Measurements from ENCODE around the gene TBCCD1.

Gene TBCCD1

GRCh38 chr3:186608624-186609215, 41.6 kb upstream of the TBCCD1 start:
- Histone ChIP-seq H3K27me3 (no peaks in the 10 kb centered on the region), H3K36me3 (no peaks in the 10 kb centered on the region), H3K9ac (no peak overlapping the region), H3K9me3 (no peaks in the 10 kb centered on the region), H3K4me1 (0 out of 2 replicates have a peak, but pooled peaks cover under 1% of the 10 kb centered on the region), H3K27ac (no peak overlapping the region), H3K4me2 (no peak overlapping the region), H4K20me1 (no peaks in the 10 kb centered on the region), H3K4me3 (no peak overlapping the region)
- no peak for TF ChIP-seq Cebpa-rat (IDR thresholded peaks at IDR 0.05)

DNA sequence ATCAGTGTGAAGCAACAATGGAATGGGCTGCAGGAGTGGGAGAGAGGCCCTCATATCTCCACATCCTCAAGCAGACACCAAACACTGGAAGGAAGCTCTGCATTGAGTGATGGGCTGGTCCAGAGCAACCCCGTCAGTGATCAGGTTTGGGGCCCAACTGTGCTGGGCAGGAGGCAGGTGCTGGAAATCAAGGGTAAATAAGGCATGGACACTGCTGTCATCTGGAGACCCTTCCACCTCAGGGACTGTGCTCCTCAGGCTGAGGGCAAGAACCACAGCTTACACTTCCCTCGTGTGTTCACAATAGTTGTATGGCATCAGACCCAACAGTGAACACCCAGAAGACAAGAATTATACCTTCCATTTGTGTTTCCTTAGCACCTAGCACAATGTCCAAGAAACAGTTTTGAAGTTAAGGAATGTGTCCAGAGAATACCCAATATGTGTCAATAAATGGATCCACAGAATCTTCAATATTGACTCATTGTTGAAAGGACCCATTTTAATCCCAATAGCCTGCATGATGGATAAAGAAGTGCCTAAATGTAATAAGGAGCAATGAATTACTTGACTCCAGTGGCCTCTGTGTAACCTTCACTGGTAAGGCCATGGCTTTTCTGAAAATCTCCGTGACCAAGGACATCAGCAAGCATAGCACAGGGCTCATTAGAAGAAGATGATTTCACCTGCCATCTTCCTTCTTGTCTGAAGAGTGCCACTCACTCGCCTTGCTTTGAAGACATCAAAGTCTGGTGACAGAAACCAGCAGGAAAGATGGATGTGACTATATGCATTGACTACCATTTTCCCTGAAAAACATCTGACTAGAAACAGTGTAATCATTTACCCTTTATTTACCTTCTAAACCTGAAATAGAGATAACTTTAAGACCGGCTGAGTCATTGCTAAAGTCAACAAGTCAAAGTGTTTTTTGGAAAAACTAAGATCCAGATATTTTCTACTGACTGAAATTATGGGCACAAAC, 38.7 kb upstream of the TBCCD1 start:
- no peaks in the 10 kb centered on the region for H3K4me1 ChIP-seq
- no peaks in the 10 kb centered on the region for H4K20me1 ChIP-seq
- H3K4me2 ChIP-seq: no peak overlapping the region
- no peak for TF ChIP-seq Cebpa-rat (IDR thresholded peaks at IDR 0.05)
- no peak overlapping the region for H3K9ac ChIP-seq
- H3K27me3 ChIP-seq: no peaks in the 10 kb centered on the region
- no peak overlapping the region for H3K4me3 ChIP-seq
- H3K27ac ChIP-seq: no peak overlapping the region
- no peaks in the 10 kb centered on the region for H3K9me3 ChIP-seq
- no peaks in the 10 kb centered on the region for H3K36me3 ChIP-seq

GRCh38 chr3:186605078-186605477, 37.9 kb upstream of the TBCCD1 start:
- H3K27me3 ChIP-seq: no peaks in the 10 kb centered on the region
- no peak overlapping the region for H3K4me3 ChIP-seq
- H3K27ac ChIP-seq: no peak overlapping the region
- no peaks in the 10 kb centered on the region for H3K9me3 ChIP-seq
- no peaks in the 10 kb centered on the region for H3K36me3 ChIP-seq
- no peak for TF ChIP-seq Cebpa-rat (IDR thresholded peaks at IDR 0.05)
- H3K9ac ChIP-seq: no peak overlapping the region
- H4K20me1 ChIP-seq: no peaks in the 10 kb centered on the region
- no peaks in the 10 kb centered on the region for H3K4me1 ChIP-seq
- no peak overlapping the region for H3K4me2 ChIP-seq

DNA sequence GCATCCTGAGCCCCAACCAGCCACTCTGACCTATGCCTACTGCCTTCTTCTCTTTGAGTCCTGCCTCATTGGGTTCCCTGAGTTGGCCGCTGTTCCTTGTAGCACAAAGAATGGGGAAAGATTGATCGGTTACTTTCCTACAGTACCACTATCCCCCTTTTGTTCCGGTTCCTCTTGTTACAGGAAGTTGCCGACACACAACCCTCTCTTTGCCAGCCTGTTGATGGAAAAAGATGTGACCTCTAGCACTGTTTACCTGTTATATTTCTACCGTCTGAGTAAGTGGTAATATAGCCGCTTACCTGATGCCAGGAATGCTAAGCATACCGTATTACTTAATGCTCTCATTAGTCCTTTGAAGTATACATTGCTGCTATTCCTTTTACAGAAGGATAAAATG, 36.0 kb upstream of the TBCCD1 start:
- Histone ChIP-seq H3K9me3 (no peaks in the 10 kb centered on the region), H3K4me2 (no peak overlapping the region), H3K9ac (no peak overlapping the region), H3K4me1 (no peaks in the 10 kb centered on the region), H3K27ac (no peak overlapping the region), H3K36me3 (no peaks in the 10 kb centered on the region), H4K20me1 (no peaks in the 10 kb centered on the region), H3K4me3 (no peak overlapping the region), H3K27me3 (no peaks in the 10 kb centered on the region)
- TF ChIP-seq Cebpa-rat (IDR thresholded peaks at IDR 0.05): no peak

- Histone ChIP-seq H4K20me1 (no peaks in the 10 kb centered on the region), H3K27me3 (no peaks in the 10 kb centered on the region), H3K27ac (no peak overlapping the region), H3K4me2 (no peak overlapping the region), H3K9me3 (no peaks in the 10 kb centered on the region), H3K36me3 (no peaks in the 10 kb centered on the region), H3K9ac (no peak overlapping the region), H3K4me3 (no peak overlapping the region), H3K4me1 (no peaks in the 10 kb centered on the region)
- no peak for TF ChIP-seq Cebpa-rat (IDR thresholded peaks at IDR 0.05)
Observed at GRCh38 chr3:186600896-186601295, 33.8 kb upstream of the TBCCD1 start.

DNA sequence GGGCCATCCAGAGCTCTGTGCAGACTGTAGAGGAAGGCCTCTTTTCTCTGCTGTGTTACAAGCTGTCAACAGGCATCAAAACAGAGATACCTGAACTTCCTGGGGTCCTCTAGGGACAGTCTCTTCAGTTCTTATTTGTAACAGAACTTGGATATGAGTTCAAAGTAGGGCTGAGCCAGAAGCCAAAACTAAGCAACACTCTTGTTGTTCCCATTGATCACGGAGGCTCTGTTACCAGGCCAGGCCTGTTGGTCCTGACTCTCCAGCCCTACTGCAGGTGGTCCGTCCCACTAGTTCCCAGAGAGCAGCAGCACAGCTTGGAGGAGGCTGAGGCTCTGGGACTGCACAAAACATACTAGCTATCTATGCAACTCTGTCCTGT, 32.6 kb upstream of the TBCCD1 start:
- no peak overlapping the region for H3K27ac ChIP-seq
- H3K36me3 ChIP-seq: no peaks in the 10 kb centered on the region
- no peak overlapping the region for H3K4me2 ChIP-seq
- no peaks in the 10 kb centered on the region for H4K20me1 ChIP-seq
- no peaks in the 10 kb centered on the region for H3K9me3 ChIP-seq
- H3K27me3 ChIP-seq: no peaks in the 10 kb centered on the region
- no peak overlapping the region for H3K4me3 ChIP-seq
- no peak overlapping the region for H3K9ac ChIP-seq
- no peak for TF ChIP-seq Cebpa-rat (IDR thresholded peaks at IDR 0.05)
- H3K4me1 ChIP-seq: no peaks in the 10 kb centered on the region

GRCh38 chr3:186599142-186599784, 32.1 kb upstream of the TBCCD1 start:
- H4K20me1 ChIP-seq: no peaks in the 10 kb centered on the region
- H3K9me3 ChIP-seq: no peaks in the 10 kb centered on the region
- H3K4me1 ChIP-seq: no peaks in the 10 kb centered on the region
- no peaks in the 10 kb centered on the region for H3K36me3 ChIP-seq
- no peaks in the 10 kb centered on the region for H3K27me3 ChIP-seq
- H3K27ac ChIP-seq: no peak overlapping the region
- H3K9ac ChIP-seq: no peak overlapping the region
- no peak overlapping the region for H3K4me3 ChIP-seq
- H3K4me2 ChIP-seq: no peak overlapping the region
- TF ChIP-seq Cebpa-rat (IDR thresholded peaks at IDR 0.05): no peak

DNA sequence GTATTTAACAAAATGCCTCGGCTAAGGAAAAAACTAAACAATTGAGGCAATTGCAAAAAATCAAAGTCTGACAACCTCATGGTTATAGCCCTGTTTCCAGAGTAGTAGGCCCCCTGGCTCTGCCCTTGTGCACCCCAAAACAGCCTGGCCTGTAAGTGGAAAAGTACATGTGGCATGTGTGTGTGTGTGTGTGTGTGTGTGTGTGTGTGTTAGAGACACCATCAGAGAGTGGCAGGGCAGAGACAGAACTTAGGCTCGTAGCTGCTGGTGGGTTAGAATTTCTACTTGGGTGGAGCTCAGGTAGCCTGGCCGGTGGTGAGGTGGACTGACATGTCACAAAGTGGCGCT, 31.6 kb upstream of the TBCCD1 start:
- no peak for TF ChIP-seq Cebpa-rat (IDR thresholded peaks at IDR 0.05)

DNA sequence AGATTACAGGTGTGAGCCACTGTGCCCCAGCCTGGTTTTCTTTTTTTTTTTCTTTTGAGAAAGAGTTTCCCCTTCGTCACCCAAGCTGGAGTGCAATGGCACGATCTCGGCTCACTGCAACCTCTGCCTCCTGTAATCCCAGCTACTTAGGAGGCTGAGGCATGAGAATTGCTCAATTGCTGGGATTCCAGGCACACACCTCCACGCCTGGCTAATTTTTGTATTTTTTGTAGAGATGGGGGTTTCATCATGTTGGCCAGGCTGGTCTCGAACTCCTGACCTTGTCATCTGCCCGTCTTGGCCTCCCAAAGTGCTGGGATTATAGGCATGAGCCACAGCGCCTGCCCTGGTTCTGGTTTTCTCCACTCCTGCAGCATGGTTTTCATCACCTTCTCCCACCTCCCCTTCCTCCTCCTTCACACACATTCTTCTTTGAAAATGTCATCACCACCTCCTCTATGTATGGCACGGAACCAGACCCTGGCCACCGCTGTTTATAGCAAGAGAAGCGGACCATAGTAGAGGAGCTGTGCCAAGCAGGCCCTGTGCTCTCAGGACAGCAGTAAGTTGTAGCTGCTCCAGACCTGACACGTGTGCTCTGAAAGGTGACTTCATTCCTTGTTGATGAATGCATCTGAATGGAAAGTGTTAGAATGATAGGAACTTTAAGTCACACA, 31.1 kb upstream of the TBCCD1 start:
- TF ChIP-seq Cebpa-rat (IDR thresholded peaks at IDR 0.05): no peak
- no peaks in the 10 kb centered on the region for H4K20me1 ChIP-seq
- H3K36me3 ChIP-seq: no peaks in the 10 kb centered on the region
- no peaks in the 10 kb centered on the region for H3K9me3 ChIP-seq
- no peak overlapping the region for H3K9ac ChIP-seq
- no peaks in the 10 kb centered on the region for H3K4me1 ChIP-seq
- no peak overlapping the region for H3K4me3 ChIP-seq
- H3K27ac ChIP-seq: no peak overlapping the region
- H3K4me2 ChIP-seq: no peak overlapping the region
- no peaks in the 10 kb centered on the region for H3K27me3 ChIP-seq

More for the DNA sequence above, 31.6 kb upstream of the TBCCD1 start:
- no peak overlapping the region for H3K4me2 ChIP-seq
- H3K4me1 ChIP-seq: no peaks in the 10 kb centered on the region
- no peak overlapping the region for H3K9ac ChIP-seq
- no peaks in the 10 kb centered on the region for H4K20me1 ChIP-seq
- no peaks in the 10 kb centered on the region for H3K9me3 ChIP-seq
- no peaks in the 10 kb centered on the region for H3K36me3 ChIP-seq
- no peaks in the 10 kb centered on the region for H3K27me3 ChIP-seq
- no peak overlapping the region for H3K27ac ChIP-seq
- H3K4me3 ChIP-seq: no peak overlapping the region
